ENCODE results near the gene PAPSS1.

Gene PAPSS1

DNA sequence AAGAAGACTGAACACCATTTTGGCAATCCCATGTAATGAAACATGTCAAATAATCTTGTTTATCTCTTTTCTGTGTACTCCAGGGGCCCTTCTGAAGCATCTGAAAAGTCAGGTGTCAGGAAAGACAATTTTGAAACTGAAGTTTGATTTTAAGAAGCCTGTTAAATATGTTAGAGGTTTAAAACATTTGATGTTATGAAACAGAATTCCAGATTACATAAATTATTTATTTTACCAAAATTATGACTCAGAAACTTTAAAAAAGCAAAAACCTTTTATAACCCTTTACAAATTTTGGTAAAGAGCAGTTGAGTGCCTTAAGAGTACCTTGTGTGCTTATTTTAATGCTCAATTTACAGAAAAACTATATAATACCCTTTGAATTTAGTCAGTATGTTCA lies 130.8 kb downstream of the PAPSS1 start:
- TF ChIP-seq GATA2 (IDR thresholded peaks at IDR 0.05; ENCODE audit: low read depth, low read length): no peak
- no peak for TF ChIP-seq GATA3 (IDR thresholded peaks at IDR 0.05; ENCODE audit: low read depth, low read length)

- no peak for TF ChIP-seq GATA3 (IDR thresholded peaks at IDR 0.05; ENCODE audit: low read depth, low read length)
- no peak for TF ChIP-seq GATA2 (IDR thresholded peaks at IDR 0.05; ENCODE audit: low read depth, low read length)
Measured at GRCh38 chr4:107586371-107586770, 133.7 kb downstream of the PAPSS1 start.

- no peak for TF ChIP-seq GATA2 (IDR thresholded peaks at IDR 0.05; ENCODE audit: low read depth, low read length)
- TF ChIP-seq GATA3 (IDR thresholded peaks at IDR 0.05; ENCODE audit: low read depth, low read length): no peak
Measured at GRCh38 chr4:107579099-107579498, 140.9 kb downstream of the PAPSS1 start.

- TF ChIP-seq GATA2 (IDR thresholded peaks at IDR 0.05; ENCODE audit: low read depth, low read length): no peak
- TF ChIP-seq GATA3 (IDR thresholded peaks at IDR 0.05; ENCODE audit: low read depth, low read length): no peak
Measured at GRCh38 chr4:107578321-107578720, 141.7 kb downstream of the PAPSS1 start.

DNA sequence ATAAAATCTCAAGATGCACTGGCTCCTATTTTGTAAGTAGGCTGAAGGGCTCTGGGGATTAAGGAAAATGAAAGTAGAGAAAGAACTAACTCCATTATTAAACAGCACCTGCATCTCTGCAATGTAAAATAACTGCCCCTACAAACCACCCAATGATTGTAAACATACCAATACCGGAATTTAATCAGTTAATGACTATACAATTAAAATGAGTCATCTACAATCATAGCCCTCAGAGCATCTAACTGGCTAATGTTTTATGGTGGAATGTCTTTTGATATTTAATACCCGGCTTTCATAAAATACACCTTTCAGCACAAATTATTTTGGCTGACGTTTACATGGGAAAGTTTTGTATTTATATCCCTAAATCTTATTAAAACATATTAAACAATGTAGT lies 142.3 kb downstream of the PAPSS1 start:
- no peak for TF ChIP-seq GATA3 (IDR thresholded peaks at IDR 0.05; ENCODE audit: low read depth, low read length)
- no peak for TF ChIP-seq GATA2 (IDR thresholded peaks at IDR 0.05; ENCODE audit: low read depth, low read length)

- TF ChIP-seq GATA2 (IDR thresholded peaks at IDR 0.05; ENCODE audit: low read depth, low read length) (no peak), GATA3 (IDR thresholded peaks at IDR 0.05; ENCODE audit: low read depth, low read length) (no peak)
Measured at GRCh38 chr4:107575243-107575642, 144.8 kb downstream of the PAPSS1 start.

- no peak for TF ChIP-seq GATA2 (IDR thresholded peaks at IDR 0.05; ENCODE audit: low read depth, low read length)
- no peak for TF ChIP-seq GATA3 (IDR thresholded peaks at IDR 0.05; ENCODE audit: low read depth, low read length)
Measured at GRCh38 chr4:107572281-107572680, 147.8 kb downstream of the PAPSS1 start.

DNA sequence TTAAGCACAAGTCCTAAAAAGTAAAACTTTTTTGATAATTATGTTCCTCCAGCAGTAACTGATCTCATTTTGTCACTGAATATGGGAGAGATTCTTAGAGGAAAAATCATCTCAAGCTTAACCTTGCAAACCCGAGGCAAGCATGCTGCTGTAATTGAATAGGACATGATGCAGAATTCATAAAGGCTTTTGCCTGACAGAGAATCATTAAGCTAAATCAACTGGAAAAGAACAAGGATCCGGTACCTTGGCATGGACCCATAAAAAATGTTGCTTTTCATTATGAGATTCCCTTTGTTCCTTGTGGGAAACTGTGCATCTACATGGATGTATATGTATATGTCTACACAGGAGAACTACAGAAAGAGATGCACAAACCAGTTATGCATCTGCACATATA lies 149.1 kb downstream of the PAPSS1 start:
- TF ChIP-seq GATA3 (IDR thresholded peaks at IDR 0.05; ENCODE audit: low read depth, low read length): no peak
- no peak for TF ChIP-seq GATA2 (IDR thresholded peaks at IDR 0.05; ENCODE audit: low read depth, low read length)

GRCh38 chr4:107564326-107564725 lies 155.7 kb downstream of the PAPSS1 start:
- no peak for TF ChIP-seq GATA2 (IDR thresholded peaks at IDR 0.05; ENCODE audit: low read depth, low read length)
- TF ChIP-seq GATA3 (IDR thresholded peaks at IDR 0.05; ENCODE audit: low read depth, low read length): no peak
